SK-N-SH (cell line): ENCODE data around the gene RBM45. TPM values are rescaled to one million over a fixed set of nuclear protein-coding genes. Genes with fewer than 3 reads are reported as not detected.

Source experiments
- CTCF ChIA-PET: fragments of 300-600, 350-600 bp; formaldehyde crosslinking; extraction: SDS; loops from one replicate; lab custom pipeline; 2021; lab: Yijun Ruan, JAX
- POLR2A ChIA-PET: fragments of 350-600 bp; sonication (Branson Sonifier 250); formaldehyde crosslinking; extraction: SDS; loops from one replicate; lab custom pipeline; 2020; ENCODE audit warnings: antibody characterized with exemption, inconsistent platforms; lab: Yijun Ruan, JAX
- DNase-seq: peaks from one replicate; pipeline ENCODE4 v3.0.0; 2012
- H2AFZ ChIP-seq: fragments of 200-600 bp; sonication (generic); 2 replicates; pipeline ENCODE4 v1.8.1; 2016; ENCODE audit warnings: antibody characterized with exemption, mild to moderate bottlenecking, low read depth
- H3F3A ChIP-seq: fragments of 200-600 bp; sonication (generic); replicated peaks from 2 replicates; pipeline ENCODE3; 2016; ENCODE audit warnings: antibody characterized with exemption, mild to moderate bottlenecking; ENCODE audit not compliant: insufficient read depth
- H3K27ac ChIP-seq, 2 experiments: fragments of 200-500 bp in 1 of 2; fragments of 200-600 bp in 1 of 2; sonication (Bioruptor generic) in 1 of 2; sonication (generic), shearing (Covaris generic) in 1 of 2; 2 replicates each; pipeline versions ENCODE4 v1.5.1 to v1.6.1; 2014 to 2016; ENCODE audit warnings: low read depth in 2 of 2, inconsistent platforms in 1 of 2, low read length in 1 of 2, mild to moderate bottlenecking in 1 of 2, mixed read lengths in 1 of 2
- H3K27me3 ChIP-seq: fragments of 200-600 bp; sonication (generic), shearing (Covaris generic); 2 replicates; pipeline ENCODE4 v1.6.1; 2016; ENCODE audit warnings: mixed run types; ENCODE audit not compliant: insufficient read depth
- H3K36me3 ChIP-seq, 2 experiments: fragments of 200-500 bp in 1 of 2; fragments of 200-600 bp in 1 of 2; sonication (Bioruptor generic) in 1 of 2; sonication (generic) in 1 of 2; replicated peaks in 1 of 2; 2 replicates each; pipeline versions ENCODE3 to v1.5.1; 2014 to 2016; ENCODE audit warnings: low read length in 1 of 2, mild to moderate bottlenecking in 1 of 2; ENCODE audit not compliant: insufficient read depth in 2 of 2, control insufficient read depth in 1 of 2
- H3K4me1 ChIP-seq, 2 experiments: fragments of 200-500 bp in 1 of 2; fragments of 200-600 bp in 1 of 2; sonication (Bioruptor generic) in 1 of 2; sonication (generic), shearing (Covaris generic) in 1 of 2; 2 replicates each; pipeline versions ENCODE4 v1.5.1 to v1.6.1; 2014 to 2016; ENCODE audit warnings: low read depth in 1 of 2, low read length in 1 of 2, mixed run types in 1 of 2; ENCODE audit not compliant: insufficient read depth in 2 of 2, control insufficient read depth in 1 of 2
- H3K4me2 ChIP-seq: fragments of 200-600 bp; sonication (generic), shearing (Covaris generic); 2 replicates; pipeline ENCODE4 v1.6.1; 2017; ENCODE audit warnings: mixed run types
- H3K4me3 ChIP-seq, 2 experiments: fragments of 200-500 bp in 1 of 2; fragments of 200-600 bp in 1 of 2; sonication (Bioruptor generic) in 1 of 2; sonication (generic), shearing (Covaris generic) in 1 of 2; 2 replicates each; pipeline versions ENCODE4 v1.5.1 to v1.8.1; 2014 to 2016; ENCODE audit warnings: low read depth in 2 of 2, inconsistent platforms in 1 of 2, low read length in 1 of 2, mild to moderate bottlenecking in 1 of 2, mixed read lengths in 1 of 2, moderate library complexity in 1 of 2
- H3K79me2 ChIP-seq: fragments of 200-600 bp; sonication (generic); 2 replicates; pipeline ENCODE4 v1.8.1; 2017; ENCODE audit warnings: mild to moderate bottlenecking; ENCODE audit not compliant: insufficient read depth
- H3K9ac ChIP-seq: fragments of 200-600 bp; sonication (generic); 2 replicates; pipeline ENCODE4 v1.6.1; 2017; ENCODE audit warnings: mixed run types
- H3K9me2 ChIP-seq: fragments of 200-600 bp; sonication (generic); 2 replicates; pipeline ENCODE4 v1.6.1; 2017; ENCODE audit warnings: mixed run types
- H3K9me3 ChIP-seq: fragments of 200-600 bp; sonication (generic); 2 replicates; pipeline ENCODE4 v1.6.1; 2017; ENCODE audit warnings: mixed run types, mild to moderate bottlenecking, moderate library complexity
- H4K20me1 ChIP-seq: fragments of 200-600 bp; sonication (generic); 2 replicates; pipeline ENCODE4 v1.6.1; 2017; ENCODE audit warnings: mild to moderate bottlenecking, mixed run types; ENCODE audit not compliant: insufficient read depth
- CTCF ChIP-seq: fragments of 200-600 bp; sonication (generic); IDR thresholded peaks from 2 replicates; pipeline ENCODE4 v1.6.1; 2017; ENCODE audit warnings: antibody characterized with exemption, mild to moderate bottlenecking, moderate library complexity
- ELF1 ChIP-seq: IDR thresholded peaks from 2 replicates; pipeline ENCODE4 v1.4.0; 2012
- EP300 ChIP-seq, 2 experiments: IDR thresholded peaks; 2 replicates each; pipeline versions ENCODE4 v1.4.0 to v1.6.1; 2012; ENCODE audit warnings: borderline replicate concordance in 1 of 2, low read depth in 1 of 2, low read length in 1 of 2
- EZH2phosphoT487 ChIP-seq: fragments of 200-600 bp; sonication (generic); IDR thresholded peaks from 2 replicates; pipeline ENCODE4 v1.6.1; 2017; ENCODE audit warnings: low read depth, mixed run types, mild to moderate bottlenecking, antibody characterized with exemption, moderate library complexity, borderline replicate concordance
- FOXJ3 ChIP-seq: sonication (generic); formaldehyde crosslinking; IDR thresholded peaks from 2 replicates; pipeline ENCODE4 v1.5.1; 2020; ENCODE audit warnings: mild to moderate bottlenecking, missing genetic modification reagents
- GATA2 ChIP-seq: sonication (generic); formaldehyde crosslinking; IDR thresholded peaks from 2 replicates; pipeline ENCODE4 v1.5.0; 2020; ENCODE audit warnings: mild to moderate bottlenecking, missing genetic modification reagents
- MXI1 ChIP-seq: IDR thresholded peaks from 2 replicates; pipeline ENCODE4 v1.6.1; 2012; ENCODE audit warnings: mild to moderate bottlenecking, low read depth, low read length, improper control_type of control experiment
- NFIC ChIP-seq: IDR thresholded peaks from 2 replicates; pipeline ENCODE4 v1.4.0; 2012; ENCODE audit warnings: borderline replicate concordance
- PBX3 ChIP-seq: IDR thresholded peaks from 2 replicates; pipeline ENCODE4; 2012
- POLR2AphosphoS5 ChIP-seq: IDR thresholded peaks from 2 replicates; pipeline ENCODE4 v1.6.1; 2012; ENCODE audit warnings: low read depth, low read length
- RAD21 ChIP-seq: IDR thresholded peaks from 2 replicates; pipeline ENCODE4 v1.6.1; 2012; ENCODE audit warnings: mild to moderate bottlenecking, low read length
- RFX5 ChIP-seq: IDR thresholded peaks from 2 replicates; pipeline ENCODE4 v1.6.1; 2012; ENCODE audit warnings: mild to moderate bottlenecking, improper control_type of control experiment, low read length
- SIN3A ChIP-seq: IDR thresholded peaks from 2 replicates; pipeline ENCODE4 v1.6.1; 2012; ENCODE audit warnings: low read depth, mild to moderate bottlenecking, low read length, moderate library complexity, borderline replicate concordance
- SMC3 ChIP-seq: IDR thresholded peaks from 2 replicates; pipeline ENCODE4 v1.6.1; 2012; ENCODE audit warnings: low read depth, low read length, improper control_type of control experiment
- TAF1 ChIP-seq: IDR thresholded peaks from 2 replicates; pipeline ENCODE4 v1.6.1; 2012; ENCODE audit warnings: low read depth, mild to moderate bottlenecking, low read length, moderate library complexity, borderline replicate concordance
- USF1 ChIP-seq: IDR thresholded peaks from 2 replicates; pipeline ENCODE4 v1.4.0; 2012; ENCODE audit warnings: low read depth, borderline replicate concordance
- USF2 ChIP-seq: fragments of 150-350 bp; IDR thresholded peaks from 2 replicates; pipeline ENCODE4 v1.6.1; 2017; ENCODE audit warnings: antibody characterized with exemption, low read length, low read depth, borderline replicate concordance
- YY1 ChIP-seq: IDR thresholded peaks from 2 replicates; pipeline ENCODE4 v1.4.0; 2012; ENCODE audit warnings: low read depth, mild to moderate bottlenecking
- ZBTB33 ChIP-seq: IDR thresholded peaks from 2 replicates; pipeline ENCODE4 v1.4.0; 2012; ENCODE audit warnings: low read depth, borderline replicate concordance
- polyA plus RNA-seq, 3 experiments: library from polyadenylated mRNA; depleted of rRNA; stranded (reverse); fragments of >200 nt; gene quantifications; 2 replicates each; pipeline ENCODE4 v1.2.3, GENCODE V29; 2012

Gene RBM45
- polyA plus RNA-seq, 1 of the 3 experiments (the other 2 are of a cell fraction): 7.0 TPM

GRCh38 chr2:178125125-178125524 lies 12.9 kb downstream of the RBM45 start:
- Histone ChIP-seq H3K79me2 (no peaks in the 10 kb centered on the region), H3K9me3 (no peaks in the 10 kb centered on the region), H3K9ac (no peak overlapping the region), H3K4me2 (no peak overlapping the region), H3K36me3 (peaks cover 74 to 79% of the 10 kb centered on the region in 2 experiments), H4K20me1 (no peaks in the 10 kb centered on the region), H3F3A (no peaks in the 10 kb centered on the region), H3K4me1 (no peaks in the 10 kb centered on the region), H3K9me2 (no peaks in the 10 kb centered on the region), H3K27ac (no peak overlapping the region), H3K27me3 (no peaks in the 10 kb centered on the region), H3K4me3 (no peak overlapping the region), H2AFZ (no peak overlapping the region)
- no peak for TF ChIP-seq FOXJ3 (CRISPR knock-in tag)
- no peak for TF ChIP-seq GATA2 (CRISPR knock-in tag)
- no peak for TF ChIP-seq USF2
- TF ChIP-seq CTCF: no peak
- no peak for TF ChIP-seq TAF1
- TF ChIP-seq EZH2phosphoT487: no peak
- no peak for TF ChIP-seq YY1
- TF ChIP-seq RFX5: no peak
- TF ChIP-seq USF1: no peak
- no peak for TF ChIP-seq EP300 (IDR thresholded peaks at IDR 0.05; ENCODE audit: borderline replicate concordance in 1 of 2, low read depth in 1 of 2, low read length in 1 of 2)
- no peak for TF ChIP-seq ZBTB33
- TF ChIP-seq PBX3: no peak
- no peak for TF ChIP-seq NFIC
- TF ChIP-seq POLR2AphosphoS5: no peak
- no peak for TF ChIP-seq RAD21
- no peak for TF ChIP-seq SIN3A
- TF ChIP-seq MXI1: no peak
- TF ChIP-seq ELF1: no peak
- no peak for TF ChIP-seq SMC3
- DNase-seq: no peak
- ChIA-PET CTCF (interaction anchor here (1.4 to 12.1 kb wide), 3 partner anchors 9 to 290 kb away, joined by 3 to 153 read pairs (median 7); partner anchors contain the start of gene RBM45), POLR2A (no interaction called here)
